Stimulated activated CD4-positive, alpha-beta T cell treated with anti-CD3 and anti-CD28 coated beads, Interleukin-1b, Interleukin-23, amount 100 ng/mL, for 1 hour (primary cell): ENCODE results near the gene THAP5.

Source experiments
- DNase-seq, 2 donors: peaks; one replicate each; pipeline ENCODE4 v3.0.0-alpha.2; 2020; ENCODE audit warnings: low read depth in 2 of 2

Gene THAP5

GRCh38 chr7:108569381-108570145, at the start of gene THAP5, which contains the start of gene DNAJB9:
Gene THAP5 (minus strand): TSS chr7:108569706. CDS start chr7:108569569, 137 bp downstream.
Gene DNAJB9 (plus strand): TSS chr7:108569874. CDS start chr7:108571727, 1,853 bp downstream.
- DNase-seq: peak; percentile 94 to 95

GRCh38 chr7:108618056-108618455, 48.5 kb upstream of the THAP5 start:
- DNase-seq: no peak

- DNase-seq: no peak
Observed at GRCh38 chr7:108614896-108615295, 45.4 kb upstream of the THAP5 start.

- DNase-seq: no peak
Observed at GRCh38 chr7:108613949-108614381, 44.5 kb upstream of the THAP5 start.

- DNase-seq: no peak
Observed at GRCh38 chr7:108613147-108613948, 43.8 kb upstream of the THAP5 start.

- DNase-seq: no peak
Observed at GRCh38 chr7:108611268-108611667, 41.8 kb upstream of the THAP5 start.

GRCh38 chr7:108609643-108610042, 40.1 kb upstream of the THAP5 start:
- DNase-seq: no peak

- no peak for DNase-seq
Observed at GRCh38 chr7:108605559-108606201, 36.2 kb upstream of the THAP5 start.

- DNase-seq: no peak
Observed at GRCh38 chr7:108604307-108605077, 35.0 kb upstream of the THAP5 start.

GRCh38 chr7:108603656-108604306, 34.3 kb upstream of the THAP5 start:
- DNase-seq: no peak

- no peak for DNase-seq
Observed at GRCh38 chr7:108600399-108600798, 30.9 kb upstream of the THAP5 start.

GRCh38 chr7:108598914-108599580, 29.5 kb upstream of the THAP5 start:
- DNase-seq: no peak

- DNase-seq: no peak
Observed at GRCh38 chr7:108598153-108598552, 28.6 kb upstream of the THAP5 start.

GRCh38 chr7:108596560-108596959, 27.1 kb upstream of the THAP5 start:
- no peak for DNase-seq

GRCh38 chr7:108592646-108593201, 23.2 kb upstream of the THAP5 start:
- no peak for DNase-seq

- no peak for DNase-seq
Observed at GRCh38 chr7:108590606-108591005, 21.1 kb upstream of the THAP5 start.

GRCh38 chr7:108589874-108590273, 20.4 kb upstream of the THAP5 start:
- no peak for DNase-seq

GRCh38 chr7:108589199-108589598, 19.7 kb upstream of the THAP5 start:
- DNase-seq: no peak

- DNase-seq: no peak
Observed at GRCh38 chr7:108586274-108586710, 16.8 kb upstream of the THAP5 start.

- no peak for DNase-seq
Observed at GRCh38 chr7:108585843-108586242, 16.3 kb upstream of the THAP5 start.
